Ureter (tissue), 1 donor: ENCODE data around the gene SLC25A21. TPM values are rescaled to one million over a fixed set of nuclear protein-coding genes. Genes with fewer than 3 reads are reported as not detected.

Experiments
- DNase-seq: peaks from one replicate; pipeline ENCODE4 v3.0.0-alpha.2; 2020; ENCODE audit warnings: low spot score
- total RNA-seq: library from RNA; stranded (reverse); gene quantifications from one replicate; pipeline ENCODE4 v1.2.4, GENCODE V29; 2023
- donor health status: DM: yes; HTN: yes; CAD: no.

The SLC25A21 gene
- total RNA-seq, 1 donor from 2014 or later = 2.2 TPM

DNA sequence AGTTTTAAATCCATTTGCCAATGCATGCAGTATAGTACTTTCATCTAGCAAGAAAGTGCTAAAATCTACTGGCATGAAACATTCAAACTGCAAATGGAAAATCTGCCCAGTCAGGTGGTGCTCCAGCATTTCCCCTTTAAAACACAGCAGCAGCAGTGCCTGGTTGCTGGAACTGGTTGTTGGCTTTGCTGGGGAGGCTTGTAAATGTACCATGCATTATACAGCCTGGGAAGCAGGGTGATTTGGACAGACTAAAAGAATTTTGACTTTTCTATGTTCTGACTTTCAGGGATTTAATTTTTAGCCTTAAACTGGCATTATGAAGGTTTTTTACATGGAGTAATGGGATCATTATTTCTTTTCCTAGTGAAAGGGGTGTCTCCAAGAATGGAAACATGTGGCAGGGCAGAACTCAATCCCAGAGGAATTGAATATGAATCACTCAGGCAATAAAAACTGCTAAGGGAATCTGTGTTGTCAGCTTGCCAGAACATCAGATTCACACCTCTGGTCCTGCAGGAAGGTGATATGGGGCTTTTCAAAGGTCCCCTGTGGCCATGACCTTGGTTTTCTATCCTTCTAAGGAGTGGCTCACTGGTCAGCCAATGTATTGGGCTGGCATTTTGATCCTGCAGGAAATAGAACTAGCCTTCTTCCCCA lies 519.7 kb downstream of the SLC25A21 start:
- no peak for DNase-seq

DNA sequence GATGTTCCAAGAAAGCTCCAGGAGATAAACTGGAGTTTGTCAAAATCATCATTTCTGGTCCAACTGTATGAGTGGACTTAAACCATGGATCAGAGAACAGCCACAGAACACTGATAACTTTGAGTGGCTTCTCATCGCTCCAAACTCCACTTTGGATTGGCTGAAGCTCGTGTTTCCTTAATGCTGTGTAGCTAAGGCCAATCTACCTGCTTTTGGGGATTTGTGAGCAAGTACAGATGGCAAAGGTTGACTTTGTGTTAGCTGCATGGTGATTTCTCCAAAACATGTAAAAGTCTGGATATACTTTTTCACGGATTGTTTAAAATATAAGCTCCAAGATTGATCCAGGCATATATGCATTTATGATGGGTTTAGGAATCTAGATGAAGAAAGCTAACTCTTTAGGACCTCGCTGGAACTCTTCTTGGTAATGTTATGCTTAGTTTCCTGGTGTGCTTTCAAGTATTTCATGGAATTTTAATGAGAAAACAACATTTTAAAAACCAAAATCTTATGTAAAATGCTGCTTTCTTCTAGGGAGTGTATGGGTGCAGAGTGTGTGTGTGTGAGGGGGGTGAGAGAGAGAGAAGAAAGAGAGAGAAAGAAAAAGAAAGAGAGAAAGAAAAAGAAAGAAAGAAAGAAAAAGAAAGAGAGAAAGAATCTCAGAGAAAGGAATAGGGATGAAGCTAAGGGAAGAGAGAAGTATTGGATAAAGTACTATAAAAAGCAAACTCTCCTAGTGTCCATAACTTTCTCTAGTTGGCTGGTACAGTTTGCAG lies 522.3 kb downstream of the SLC25A21 start:
- no peak for DNase-seq

- no peak for DNase-seq
Measured at GRCh38 chr14:36647824-36648753, 524.3 kb downstream of the SLC25A21 start.

DNA sequence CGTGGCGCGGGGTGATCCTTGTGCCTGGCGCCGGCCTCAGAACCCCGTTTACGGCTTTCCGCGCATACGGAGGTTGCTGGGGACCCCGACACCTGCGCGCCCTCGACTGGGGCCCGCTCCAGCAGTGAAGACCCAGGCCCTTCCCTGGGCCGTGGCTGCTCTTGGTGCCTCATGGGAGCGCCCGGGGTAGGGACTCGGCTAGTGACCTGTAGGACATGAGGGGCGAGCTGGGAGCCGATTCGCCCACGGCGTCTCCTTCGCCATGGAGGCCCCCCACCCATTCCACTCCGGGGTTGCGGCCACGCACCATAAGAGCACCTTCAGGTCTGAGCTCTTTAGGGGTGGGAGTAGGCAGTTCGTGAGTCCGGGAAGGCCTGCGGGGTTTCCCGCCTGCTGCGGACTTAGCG lies 525.0 kb downstream of the SLC25A21 start:
- no peak for DNase-seq

DNA sequence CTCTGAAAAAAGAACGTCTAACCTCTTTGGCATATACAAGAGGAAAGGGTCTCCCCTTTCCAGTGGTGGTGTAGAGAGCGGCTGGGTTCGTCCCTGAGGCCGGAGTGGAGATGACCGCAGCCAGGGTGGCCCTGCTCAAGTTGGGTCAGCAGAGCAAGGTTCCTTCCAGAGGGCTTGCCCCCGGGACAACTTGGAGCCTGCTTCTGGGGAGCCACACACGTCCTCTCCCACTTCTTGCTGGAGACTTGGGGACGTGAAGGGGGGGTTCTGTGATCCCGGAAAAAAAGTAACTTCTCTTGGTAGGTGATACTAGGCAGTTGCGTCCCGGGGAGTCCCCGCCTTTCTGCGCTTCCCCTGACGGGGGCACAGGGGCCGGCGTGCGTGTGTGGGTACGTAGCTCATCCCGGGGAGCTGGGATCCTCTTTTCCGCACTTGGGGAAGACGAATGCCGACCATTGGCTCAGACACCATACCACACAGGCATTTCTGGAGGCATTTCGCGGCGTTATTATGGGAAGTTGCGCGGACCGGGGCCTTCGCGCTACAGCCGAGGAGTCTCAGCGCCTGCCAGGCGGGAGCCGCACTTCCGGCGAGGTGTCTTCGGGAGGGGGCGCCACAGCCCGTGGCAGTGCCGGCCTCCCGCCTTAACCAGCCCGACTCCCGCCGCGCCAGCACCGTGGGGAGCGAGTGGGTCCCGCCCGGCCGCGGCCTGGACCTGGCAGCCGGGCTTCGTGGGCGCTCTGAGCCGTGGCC lies 525.6 kb downstream of the SLC25A21 start:
- DNase-seq = no peak

- DNase-seq = no peak
Measured at GRCh38 chr14:36633580-36633979, 538.8 kb downstream of the SLC25A21 start.

Other genes with a start within 250 kb of the SLC25A21 start
- gene MIPOL1, start 25.3 kb upstream of the SLC25A21 start, total RNA-seq = 30.8 TPM